Mucosa of descending colon (tissue), 3 donors: ENCODE results near the gene MYO15A. TPM values are rescaled to one million over a fixed set of nuclear protein-coding genes. Genes with fewer than 3 reads are reported as not detected.

Experiments used
- ATAC-seq: fragments of 200-7000 bp; cut with Tn5 transposase; one replicate; pipeline ENCODE4 v1.9.1; 2020; ENCODE audit warnings: mild to moderate bottlenecking, moderate library complexity
- DNase-seq, 3 donors: peaks; one replicate each; pipeline ENCODE4 v3.0.0-alpha.2; 2020
- H3K36me3 ChIP-seq: fragments of 200-600 bp; one replicate; pipeline ENCODE4 v1.8.0; 2021; ENCODE audit warnings: low read depth, mild to moderate bottlenecking
- H3K4me1 ChIP-seq: fragments of 200-600 bp; one replicate; pipeline ENCODE4 v1.8.0; 2021; ENCODE audit warnings: low read depth, mild to moderate bottlenecking
- H3K4me3 ChIP-seq: fragments of 200-600 bp; one replicate; pipeline ENCODE4 v1.8.0; 2021; ENCODE audit warnings: mild to moderate bottlenecking
- H3K9me3 ChIP-seq: fragments of 200-600 bp; one replicate; pipeline ENCODE4 v1.8.0; 2021; ENCODE audit warnings: mild to moderate bottlenecking
- intact Hi-C, 2 donors: fragments of 100-400 bp; cut with DNase I in 1 of 2; cut with micrococcal nuclease in 1 of 2; formaldehyde crosslinking; loops; one replicate each; pipeline versions ENCODE4 v1.11.0 to v1.11.1; 2022; cut with DNase I, micrococcal nuclease
- total RNA-seq, 3 donors: library from RNA; stranded (reverse); fragmentation: NEBNext Ultra II Directional in 2 of 3; extraction: Animal tissue kit (Norgen Biotek cat#: 25700) in 2 of 3; gene quantifications; one replicate each; pipeline versions ENCODE4 v1.2.1 to v1.2.4, GENCODE V29; 2021 to 2023
- TF ChIP-seq, protein P1 (sequence below): fragments of 200-600 bp; IDR thresholded peaks from one replicate; pipeline ENCODE4 v1.8.0; 2022; ENCODE audit warnings: antibody characterized with exemption, mild to moderate bottlenecking
- donor health status: DM: no; HTN: no; CAD: no; lungs with moderate emphysema.
- donor health status: DM: no; HTN: no; CAD: no.
- donor health status: DM: no; HTN: yes; CAD: no.

The MYO15A gene
- total RNA-seq, 3 donors from 2014 or later, result 0.60 to 2.0 (median 1.2) TPM

GRCh38 chr17:18141210-18141803, 32.8 kb downstream of the MYO15A start:
- no peaks in the 10 kb centered on the region for H3K9me3 ChIP-seq
- TF ChIP-seq, protein P1, sequence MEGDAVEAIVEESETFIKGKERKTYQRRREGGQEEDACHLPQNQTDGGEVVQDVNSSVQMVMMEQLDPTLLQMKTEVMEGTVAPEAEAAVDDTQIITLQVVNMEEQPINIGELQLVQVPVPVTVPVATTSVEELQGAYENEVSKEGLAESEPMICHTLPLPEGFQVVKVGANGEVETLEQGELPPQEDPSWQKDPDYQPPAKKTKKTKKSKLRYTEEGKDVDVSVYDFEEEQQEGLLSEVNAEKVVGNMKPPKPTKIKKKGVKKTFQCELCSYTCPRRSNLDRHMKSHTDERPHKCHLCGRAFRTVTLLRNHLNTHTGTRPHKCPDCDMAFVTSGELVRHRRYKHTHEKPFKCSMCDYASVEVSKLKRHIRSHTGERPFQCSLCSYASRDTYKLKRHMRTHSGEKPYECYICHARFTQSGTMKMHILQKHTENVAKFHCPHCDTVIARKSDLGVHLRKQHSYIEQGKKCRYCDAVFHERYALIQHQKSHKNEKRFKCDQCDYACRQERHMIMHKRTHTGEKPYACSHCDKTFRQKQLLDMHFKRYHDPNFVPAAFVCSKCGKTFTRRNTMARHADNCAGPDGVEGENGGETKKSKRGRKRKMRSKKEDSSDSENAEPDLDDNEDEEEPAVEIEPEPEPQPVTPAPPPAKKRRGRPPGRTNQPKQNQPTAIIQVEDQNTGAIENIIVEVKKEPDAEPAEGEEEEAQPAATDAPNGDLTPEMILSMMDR, result peak; percentile 26
- ATAC-seq, result peak; percentile 56
- H3K4me1 ChIP-seq, result no peaks in the 10 kb centered on the region
- no peaks in the 10 kb centered on the region for H3K36me3 ChIP-seq
- peak in 1 of 3 donors; percentile 76 for DNase-seq
- no peak overlapping the region for H3K4me3 ChIP-seq
- intact Hi-C loops, result loop anchor here in 1 of 2 donors (10.0 kb wide), 1 partner anchor 53 kb away; no protein-coding TSS in a partner anchor

DNA sequence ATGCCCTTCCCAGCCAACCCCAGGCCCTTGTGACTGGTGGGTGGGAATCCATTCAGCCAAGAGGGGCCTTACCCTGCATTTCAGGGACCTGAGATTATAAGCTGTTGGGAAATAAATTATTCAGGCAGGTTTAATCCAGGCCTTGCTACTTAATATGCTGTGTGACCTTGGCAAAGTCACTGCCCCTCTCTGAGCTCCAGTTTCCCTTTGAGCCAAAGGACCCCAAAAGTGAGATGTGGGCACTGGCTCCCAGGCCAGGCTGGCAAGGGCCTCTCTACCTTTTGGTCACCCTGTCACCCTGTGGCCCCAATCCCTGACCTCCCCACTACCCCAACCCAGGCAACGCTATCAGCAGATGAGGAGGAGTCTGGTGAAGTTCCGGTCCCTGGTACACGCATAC, 33.9 kb downstream of the MYO15A start:
- Histone ChIP-seq H3K9me3 (no peaks in the 10 kb centered on the region), H3K4me1 (no peaks in the 10 kb centered on the region), H3K36me3 (no peaks in the 10 kb centered on the region), H3K4me3 (no peak overlapping the region)
- DNase-seq, result no peak
- TF ChIP-seq, protein P1, result no peak
- no peak for ATAC-seq
- intact Hi-C loops, result loop anchor here in 1 of 2 donors (10.0 kb wide), 1 partner anchor 52 kb away; no protein-coding TSS in a partner anchor

- intact Hi-C loops, result loop anchor here in 1 of 2 donors (10.0 kb wide), 1 partner anchor 52 kb away; no protein-coding TSS in a partner anchor
- peak; percentile 32 for ATAC-seq
Observed at GRCh38 chr17:18143044-18143936, 34.7 kb downstream of the MYO15A start.

DNA sequence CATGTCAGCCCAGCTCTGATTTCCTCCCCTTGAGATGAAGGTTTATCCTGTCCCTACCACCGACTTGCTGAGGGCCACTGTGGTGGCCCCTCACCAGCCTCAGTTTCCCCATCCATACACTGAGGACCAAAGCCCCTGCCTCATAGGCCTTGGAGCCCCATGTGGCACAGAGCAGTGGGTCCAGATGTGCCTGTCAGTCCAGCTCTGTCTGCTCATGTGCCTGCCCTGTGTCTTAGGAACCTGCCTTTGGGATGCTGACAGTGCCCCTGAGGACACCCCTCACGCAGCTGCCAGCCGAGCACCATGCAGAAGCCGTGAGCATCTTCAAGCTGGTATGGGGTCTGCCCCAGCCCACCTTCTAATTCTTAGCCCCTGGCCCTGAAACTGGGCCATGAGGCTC, 35.7 kb downstream of the MYO15A start:
- Histone ChIP-seq H3K4me1 (no peaks in the 10 kb centered on the region), H3K36me3 (no peaks in the 10 kb centered on the region), H3K4me3 (no peak overlapping the region), H3K9me3 (no peaks in the 10 kb centered on the region)
- intact Hi-C loops, result loop anchor here in 1 of 2 donors (10.0 kb wide), 1 partner anchor 51 kb away; no protein-coding TSS in a partner anchor
- no peak for ATAC-seq
- no peak for DNase-seq
- TF ChIP-seq, protein P1, result no peak

More at GRCh38 chr17:18143044-18143936, 34.7 kb downstream of the MYO15A start:
- no peaks in the 10 kb centered on the region for H3K9me3 ChIP-seq
- no peaks in the 10 kb centered on the region for H3K36me3 ChIP-seq
- TF ChIP-seq, protein P1, result no peak
- H3K4me1 ChIP-seq, result no peaks in the 10 kb centered on the region
- H3K4me3 ChIP-seq, result no peak overlapping the region
- no peak for DNase-seq

DNA sequence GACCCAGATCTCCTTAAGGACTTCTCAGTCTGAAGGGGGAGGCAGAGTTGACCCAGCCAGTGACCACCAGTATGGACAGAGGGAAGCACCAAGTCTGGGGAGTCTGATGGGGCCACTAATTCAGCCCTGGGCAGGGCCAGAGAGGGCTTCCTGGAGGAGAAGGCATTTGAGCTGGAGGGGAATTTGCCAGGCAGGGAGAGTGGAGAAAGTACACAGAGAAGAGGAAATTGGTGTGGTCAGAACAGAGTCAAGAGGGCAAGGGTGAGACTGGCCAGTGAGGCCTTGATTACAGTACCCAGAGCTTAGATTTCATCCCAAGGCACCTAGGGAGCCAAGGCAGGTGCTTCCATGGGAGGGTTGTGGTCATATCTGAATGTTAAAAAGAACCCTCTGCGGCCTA, 36.3 kb downstream of the MYO15A start:
- Histone ChIP-seq H3K36me3 (no peaks in the 10 kb centered on the region), H3K9me3 (no peaks in the 10 kb centered on the region), H3K4me1 (no peaks in the 10 kb centered on the region), H3K4me3 (no peak overlapping the region)
- intact Hi-C loops, result loop anchor here in 1 of 2 donors (10.0 kb wide), 1 partner anchor 50 kb away; no protein-coding TSS in a partner anchor
- TF ChIP-seq, protein P1, result no peak
- DNase-seq (no peak), ATAC-seq (no peak)
